GM12873 (cell line): ENCODE measurements around the gene DNAH10.

Source experiments
- CTCF ChIP-seq: IDR thresholded peaks from 2 replicates; pipeline ENCODE4 v1.5.1; 2012; ENCODE audit warnings: low read depth, mild to moderate bottlenecking, moderate library complexity, low read length, control low read depth; ENCODE audit not compliant: insufficient read depth; ENCODE audit errors: missing control alignments

DNAH10 gene

DNA sequence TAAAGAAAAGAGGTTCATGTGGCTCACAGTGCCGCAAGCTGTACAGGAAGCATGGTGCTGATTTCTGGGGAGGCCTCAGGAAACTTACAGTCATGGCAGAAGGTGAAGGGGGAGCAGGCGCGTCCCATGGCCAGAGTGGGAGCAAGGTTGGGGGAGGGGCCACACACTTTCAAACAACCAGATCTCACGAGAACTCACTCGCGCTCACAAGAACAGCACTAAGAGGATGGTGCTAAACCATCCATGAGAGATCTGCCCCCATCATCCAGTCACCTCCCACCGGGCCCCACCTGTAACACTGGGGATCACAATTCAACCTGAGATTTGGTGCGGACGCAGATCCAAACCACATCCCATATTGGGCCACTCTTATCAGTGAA is 130.1 kb downstream of the DNAH10 start:
- TF ChIP-seq CTCF = no peak

GRCh38 chr12:123892853-123893252 is 130.8 kb downstream of the DNAH10 start:
- TF ChIP-seq CTCF = no peak

- no peak for TF ChIP-seq CTCF
Observed at GRCh38 chr12:123893276-123893675, 131.2 kb downstream of the DNAH10 start.

DNA sequence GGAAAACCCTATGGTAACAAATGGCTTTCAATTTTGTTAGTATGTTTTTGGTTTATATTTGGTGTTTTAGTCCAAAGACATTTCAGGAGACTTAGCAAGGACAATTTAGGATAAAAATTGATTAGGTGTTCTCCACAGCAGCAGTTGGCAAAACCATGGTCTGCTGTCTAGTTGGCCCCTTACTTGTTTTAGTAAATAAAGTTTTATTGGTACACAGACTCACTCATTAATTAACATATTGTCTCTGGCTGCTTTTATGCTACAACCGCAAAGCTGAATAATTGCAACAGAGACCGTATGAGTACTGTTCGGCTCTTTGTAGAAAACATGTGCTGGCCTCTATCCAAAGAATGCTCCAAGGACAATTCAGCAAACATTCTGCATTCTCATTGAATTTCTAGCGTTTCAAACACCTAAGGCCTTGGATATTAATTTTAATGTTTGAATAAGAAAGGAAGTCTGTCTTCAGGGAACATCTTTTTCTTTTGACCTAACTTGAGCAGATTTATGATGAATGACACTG is 132.8 kb downstream of the DNAH10 start:
- TF ChIP-seq CTCF = no peak

GRCh38 chr12:123895451-123895850 is 133.3 kb downstream of the DNAH10 start:
- no peak for TF ChIP-seq CTCF

GRCh38 chr12:123896767-123897166 is 134.7 kb downstream of the DNAH10 start:
- no peak for TF ChIP-seq CTCF

DNA sequence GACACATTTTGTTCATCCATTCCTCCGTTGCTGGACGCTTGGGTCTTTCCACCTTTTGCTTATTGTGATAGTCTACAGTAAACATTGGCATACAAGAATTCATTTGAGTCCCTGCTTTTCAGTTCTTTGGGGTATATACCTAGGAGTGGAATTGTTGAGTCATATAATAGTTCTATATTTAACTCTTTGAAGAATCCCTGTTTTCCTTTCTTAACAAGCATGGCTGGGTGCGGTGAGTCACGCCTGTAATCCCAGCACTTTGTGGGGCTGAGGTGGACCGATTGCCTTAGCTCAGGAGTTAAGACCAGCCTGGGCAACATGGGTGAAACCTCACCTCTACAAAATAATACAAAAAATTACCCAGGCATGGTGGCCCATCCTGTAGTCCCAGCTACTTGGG is 135.1 kb downstream of the DNAH10 start:
- no peak for TF ChIP-seq CTCF
